ENCODE results near the gene ALG12. TPM values are rescaled to one million over a fixed set of nuclear protein-coding genes. Genes with fewer than 3 reads are reported as not detected.

The ALG12 gene
- total RNA-seq, 2 experiments from 2014 or later, result 11.4 to 11.7 TPM

DNA sequence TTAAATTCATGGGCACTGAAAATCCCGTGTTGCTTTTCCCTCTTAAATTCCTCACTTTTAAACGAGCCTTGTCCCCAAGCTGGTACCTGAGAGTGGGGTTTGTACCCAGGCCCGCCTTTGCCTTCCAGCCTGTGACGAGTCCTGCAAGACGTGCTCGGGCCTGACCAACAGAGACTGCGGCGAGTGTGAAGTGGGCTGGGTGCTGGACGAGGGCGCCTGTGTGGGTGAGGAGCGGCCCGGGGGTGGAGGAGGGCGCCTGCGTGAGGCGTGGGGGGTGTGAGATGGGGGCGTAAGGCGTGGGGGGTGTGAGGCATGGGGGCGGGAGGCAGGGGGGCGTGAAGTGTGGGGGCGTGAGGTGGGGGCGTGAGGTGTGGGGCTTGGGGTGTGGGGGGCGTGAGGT, 4.2 kb upstream of the ALG12 start:
- H3K27ac ChIP-seq (ENCODE audit: low read depth, low read length, poor library complexity, severe bottlenecking), result no peak overlapping the region
- TF ChIP-seq EZH2phosphoT487 (IDR thresholded peaks at IDR 0.05; ENCODE audit: borderline replicate concordance, low read depth, low read length), result no peak
- TF ChIP-seq CTCF (conservative IDR thresholded peaks at IDR 0.05; ENCODE audit: low read length), result no peak
- H3K9me2 ChIP-seq (ENCODE audit: insufficient read depth, low read length), result no peaks in the 10 kb centered on the region
- no peak overlapping the region for H2AFZ ChIP-seq (ENCODE audit: low read length)
- H3K79me2 ChIP-seq (ENCODE audit: insufficient read depth, low read depth, low read length), result peaks cover 4% of the 10 kb centered on the region; the same call in 1 of the 2 replicates
- no peaks in the 10 kb centered on the region for H3K36me3 ChIP-seq (ENCODE audit: insufficient read depth, low read length)
- CTCF ChIA-PET (ENCODE audit: unreplicated experiment), result no interaction called here
- no TSS peak for BruUV-seq (replicated peaks)
- H3K4me1 ChIP-seq (ENCODE audit: insufficient read depth, low read length, poor library complexity, severe bottlenecking), result peaks cover 45% of the 10 kb centered on the region
- no peaks in the 10 kb centered on the region for H4K20me1 ChIP-seq (ENCODE audit: insufficient read depth, low read length)
- intact Hi-C loops (cut with micrococcal nuclease; ENCODE audit: unreplicated experiment), result no loop called here
- POLR2A ChIA-PET, result no interaction called here
- DNase-seq (ENCODE audit: low spot score), result no peak
- H3K4me2 ChIP-seq (ENCODE audit: low read length), result no peak overlapping the region
- no peak overlapping the region for H3K4me3 ChIP-seq (ENCODE audit: low read depth, low read length, poor library complexity, severe bottlenecking)
- H3K9me3 ChIP-seq (ENCODE audit: low read length), result no peaks in the 10 kb centered on the region

DNA sequence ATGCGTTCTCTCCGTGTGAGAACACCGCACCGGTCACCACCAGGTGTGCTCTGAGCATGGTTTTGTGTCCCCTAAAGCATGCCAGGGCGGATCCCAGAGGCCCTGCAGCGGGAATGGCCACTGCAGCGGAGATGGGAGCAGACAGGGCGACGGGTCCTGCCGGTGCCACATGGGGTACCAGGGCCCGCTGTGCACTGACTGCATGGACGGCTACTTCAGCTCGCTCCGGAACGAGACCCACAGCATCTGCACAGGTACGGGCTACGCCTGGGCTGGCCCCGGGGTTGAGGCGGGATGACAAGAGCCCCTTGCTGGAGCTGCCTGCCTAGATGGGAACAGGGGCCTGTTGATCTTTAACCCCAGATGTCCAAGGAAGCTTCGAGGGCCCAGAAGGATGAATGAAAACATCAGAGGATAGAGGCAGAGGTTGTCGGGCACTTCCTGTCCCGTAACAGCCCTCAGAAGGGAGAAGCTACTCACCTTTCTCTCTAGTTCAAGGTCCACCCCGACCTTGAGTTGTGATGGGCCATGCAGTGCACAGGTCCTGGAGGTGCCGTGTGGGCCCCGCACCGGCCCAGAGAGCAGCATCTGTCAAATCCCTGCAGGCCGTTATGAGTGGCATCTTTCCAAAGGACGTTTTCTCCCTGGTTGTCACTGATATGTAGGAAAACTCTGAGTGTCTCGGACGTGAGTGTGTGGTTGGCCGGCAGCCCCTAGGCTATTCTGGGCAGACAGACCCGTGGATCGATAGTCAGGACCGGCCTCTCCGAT, 3.5 kb upstream of the ALG12 start:
- H3K27ac ChIP-seq (ENCODE audit: low read depth, low read length, poor library complexity, severe bottlenecking), result no peak overlapping the region
- peaks cover 50% of the 10 kb centered on the region for H3K4me1 ChIP-seq (ENCODE audit: insufficient read depth, low read length, poor library complexity, severe bottlenecking)
- H3K9me2 ChIP-seq (ENCODE audit: insufficient read depth, low read length), result no peaks in the 10 kb centered on the region
- DNase-seq (ENCODE audit: low spot score), result no peak
- H3K9me3 ChIP-seq (ENCODE audit: low read length), result no peaks in the 10 kb centered on the region
- H3K4me3 ChIP-seq (ENCODE audit: low read depth, low read length, poor library complexity, severe bottlenecking), result no peak overlapping the region
- H3K79me2 ChIP-seq (ENCODE audit: insufficient read depth, low read depth, low read length), result peaks cover 8% of the 10 kb centered on the region; the same call in 1 of the 2 replicates
- no peak overlapping the region for H3K4me2 ChIP-seq (ENCODE audit: low read length)
- no TSS peak for BruUV-seq (replicated peaks)
- TF ChIP-seq CTCF (conservative IDR thresholded peaks at IDR 0.05; ENCODE audit: low read length) (no peak), EZH2phosphoT487 (IDR thresholded peaks at IDR 0.05; ENCODE audit: borderline replicate concordance, low read depth, low read length) (no peak)
- ChIA-PET CTCF (ENCODE audit: unreplicated experiment) (interaction anchor here (1.2 kb wide), 1 partner anchor 9 kb away, joined by 3 read pairs; no protein-coding TSS in a partner anchor), POLR2A (no interaction called here)
- intact Hi-C loops (cut with micrococcal nuclease; ENCODE audit: unreplicated experiment), result no loop called here
- no peak overlapping the region for H2AFZ ChIP-seq (ENCODE audit: low read length)
- no peaks in the 10 kb centered on the region for H4K20me1 ChIP-seq (ENCODE audit: insufficient read depth, low read length)
- H3K36me3 ChIP-seq (ENCODE audit: insufficient read depth, low read length), result no peaks in the 10 kb centered on the region

DNA sequence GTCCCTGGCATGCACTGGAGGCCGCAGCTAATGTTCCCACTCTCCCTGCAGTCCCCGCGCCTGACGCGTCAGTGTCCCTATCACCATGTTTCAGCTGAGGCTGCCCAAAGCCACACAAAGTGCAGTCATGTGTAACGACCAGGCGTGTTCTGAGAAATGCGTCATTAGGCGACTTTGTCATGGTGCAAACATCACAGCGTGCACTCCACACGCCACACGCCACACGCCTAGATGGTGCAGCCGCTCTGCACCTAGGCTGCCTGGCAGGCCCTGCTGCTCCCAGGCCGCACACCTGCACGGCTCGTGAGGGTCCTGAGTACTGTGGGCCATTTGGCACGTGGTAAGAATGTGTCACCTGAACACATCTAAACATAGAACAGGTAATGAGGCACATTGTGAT, 2.6 kb upstream of the ALG12 start:
- Histone ChIP-seq H3K9me2 (ENCODE audit: insufficient read depth, low read length) (no peaks in the 10 kb centered on the region), H3K4me2 (ENCODE audit: low read length) (no peak overlapping the region), H3K4me3 (ENCODE audit: low read depth, low read length, poor library complexity, severe bottlenecking) (no peak overlapping the region), H3K79me2 (ENCODE audit: insufficient read depth, low read depth, low read length) (peaks cover 8% of the 10 kb centered on the region; the same call in 1 of the 2 replicates), H3K4me1 (ENCODE audit: insufficient read depth, low read length, poor library complexity, severe bottlenecking) (peaks cover 45% of the 10 kb centered on the region), H4K20me1 (ENCODE audit: insufficient read depth, low read length) (no peaks in the 10 kb centered on the region), H2AFZ (ENCODE audit: low read length) (no peak overlapping the region), H3K27ac (ENCODE audit: low read depth, low read length, poor library complexity, severe bottlenecking) (no peak overlapping the region), H3K9me3 (ENCODE audit: low read length) (no peaks in the 10 kb centered on the region), H3K36me3 (ENCODE audit: insufficient read depth, low read length) (no peaks in the 10 kb centered on the region)
- intact Hi-C loops (cut with micrococcal nuclease; ENCODE audit: unreplicated experiment), result no loop called here
- ChIA-PET POLR2A (no interaction called here), CTCF (ENCODE audit: unreplicated experiment) (interaction anchor here (1.2 kb wide), 1 partner anchor 8 kb away, joined by 3 read pairs; no protein-coding TSS in a partner anchor)
- no peak for DNase-seq (ENCODE audit: low spot score)
- TF ChIP-seq EZH2phosphoT487 (IDR thresholded peaks at IDR 0.05; ENCODE audit: borderline replicate concordance, low read depth, low read length), result no peak
- TF ChIP-seq CTCF (conservative IDR thresholded peaks at IDR 0.05; ENCODE audit: low read length), result no peak
- BruUV-seq (replicated peaks), result no TSS peak

Data from OCI-LY7 (cell line).